ENCODE results near the gene YBX2. TPM values are rescaled to one million over a fixed set of nuclear protein-coding genes. Genes with fewer than 3 reads are reported as not detected.

YBX2 gene
- total and polyA plus RNA-seq, 4 experiments from 2014 or later: 0.26 to 0.39 TPM; not detected in 2

DNA sequence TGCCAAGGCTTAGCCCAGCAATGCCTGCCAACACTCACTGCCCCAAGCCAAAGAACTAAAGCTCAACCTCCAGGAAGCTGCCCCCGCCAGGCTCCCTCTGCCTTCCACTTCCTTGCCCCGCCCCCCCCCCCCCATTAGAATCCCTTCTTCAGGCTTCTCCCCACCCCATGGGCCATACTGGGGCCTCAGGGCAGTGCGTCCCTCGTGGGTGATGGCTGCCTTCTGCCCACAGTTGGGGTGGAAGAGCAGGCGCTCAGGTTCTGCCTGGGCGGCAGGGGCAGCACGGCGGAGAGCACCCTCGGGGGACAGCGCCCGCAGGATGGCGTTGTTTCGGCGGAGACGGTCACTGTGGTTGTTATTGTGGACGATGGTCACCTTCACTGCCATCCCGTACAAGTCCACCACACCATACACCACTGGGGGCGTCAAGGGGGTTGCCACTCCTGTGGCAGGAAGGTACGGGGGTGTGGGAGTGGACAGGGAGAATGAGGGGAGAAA is 30.6 kb upstream of the YBX2 start:
- peaks cover 21 to 38% (median 25%) of the 10 kb centered on the region in 4 donors for H3K4me1 Mint-ChIP-seq
- ChIA-PET CTCF (ENCODE audit: partially characterized antibody) (interaction anchor here (0.9 to 6.5 kb wide), 10 partner anchors 10 to 279 kb away, joined by 3 to 115 read pairs (median 6); partner anchors contain the start of genes ACAP1, GPS2 and TMEM95), POLR2A (ENCODE audit: partially characterized antibody) (interaction anchor here (0.7 to 6.8 kb wide), 6 partner anchors 13 to 29 kb away, joined by 3 to 61 read pairs (median 8); partner anchors contain the start of gene ACAP1)
- no peaks in the 10 kb centered on the region for H3K27me3 Mint-ChIP-seq
- no peak overlapping the region for H3K4me3 Mint-ChIP-seq
- peaks cover 8 to 38% of the 10 kb centered on the region in 2 donors for H3K36me3 Mint-ChIP-seq
- peak overlapping the region in 2 of 7 donors; percentile 18 to 66 for H3K27ac Mint-ChIP-seq
- no peaks in the 10 kb centered on the region for H3K27me3 ChIP-seq (ENCODE audit: insufficient read depth, low read length)
- peaks cover 0 to 4% (median 0%) of the 10 kb centered on the region in 8 donors for H3K9me3 Mint-ChIP-seq
- intact Hi-C loops (cut with micrococcal nuclease): no loop called here
- no peak overlapping the region for H3K27ac ChIP-seq (ENCODE audit: low read depth, low read length)
- H3K9me3 ChIP-seq (ENCODE audit: control insufficient read depth in 1 of 2, low read length in 2 of 2): no peaks in the 10 kb centered on the region
- no peak overlapping the region for H3K4me3 ChIP-seq (ENCODE audit: low read length in 2 of 2)
- peaks cover 27% of the 10 kb centered on the region for H3K36me3 ChIP-seq (ENCODE audit: insufficient read depth, low read length)
- peaks cover 20% of the 10 kb centered on the region for H3K4me1 ChIP-seq (ENCODE audit: insufficient read depth, low read length)
- no peak for DNase-seq

GRCh38 chr17:7324438-7324779 is 30.0 kb upstream of the YBX2 start:
- Histone ChIP-seq H3K36me3 (ENCODE audit: insufficient read depth, low read length) (peaks cover 27% of the 10 kb centered on the region), H3K27ac (ENCODE audit: low read depth, low read length) (no peak overlapping the region), H3K4me1 (ENCODE audit: insufficient read depth, low read length) (peaks cover 20% of the 10 kb centered on the region), H3K9me3 (ENCODE audit: control insufficient read depth in 1 of 2, low read length in 2 of 2) (no peaks in the 10 kb centered on the region), H3K27me3 (ENCODE audit: insufficient read depth, low read length) (no peaks in the 10 kb centered on the region), H3K4me3 (ENCODE audit: low read length in 2 of 2) (no peak overlapping the region)
- H3K27me3 Mint-ChIP-seq: no peaks in the 10 kb centered on the region
- H3K36me3 Mint-ChIP-seq: peaks cover 8 to 36% of the 10 kb centered on the region in 2 donors
- ChIA-PET CTCF (ENCODE audit: partially characterized antibody) (interaction anchor here (0.9 to 6.5 kb wide), 9 partner anchors 9 to 278 kb away, joined by 3 to 115 read pairs (median 6); partner anchors contain the start of genes ACAP1, GPS2 and TMEM95), POLR2A (ENCODE audit: partially characterized antibody) (interaction anchor here (0.7 to 6.8 kb wide), 6 partner anchors 12 to 28 kb away, joined by 3 to 61 read pairs (median 8); partner anchors contain the start of gene ACAP1)
- no peak for DNase-seq
- intact Hi-C loops (cut with micrococcal nuclease): loop anchor here (1.0 kb wide), 4 partner anchors 12 to 44 kb away; partner anchors contain the start of gene ACAP1
- H3K4me3 Mint-ChIP-seq: no peak overlapping the region
- peak overlapping the region in 3 of 7 donors; percentile 18 to 78 (median 55) for H3K27ac Mint-ChIP-seq
- peaks cover 0 to 3% (median 0%) of the 10 kb centered on the region in 8 donors for H3K9me3 Mint-ChIP-seq
- peaks cover 17 to 31% (median 20%) of the 10 kb centered on the region in 4 donors for H3K4me1 Mint-ChIP-seq

DNA sequence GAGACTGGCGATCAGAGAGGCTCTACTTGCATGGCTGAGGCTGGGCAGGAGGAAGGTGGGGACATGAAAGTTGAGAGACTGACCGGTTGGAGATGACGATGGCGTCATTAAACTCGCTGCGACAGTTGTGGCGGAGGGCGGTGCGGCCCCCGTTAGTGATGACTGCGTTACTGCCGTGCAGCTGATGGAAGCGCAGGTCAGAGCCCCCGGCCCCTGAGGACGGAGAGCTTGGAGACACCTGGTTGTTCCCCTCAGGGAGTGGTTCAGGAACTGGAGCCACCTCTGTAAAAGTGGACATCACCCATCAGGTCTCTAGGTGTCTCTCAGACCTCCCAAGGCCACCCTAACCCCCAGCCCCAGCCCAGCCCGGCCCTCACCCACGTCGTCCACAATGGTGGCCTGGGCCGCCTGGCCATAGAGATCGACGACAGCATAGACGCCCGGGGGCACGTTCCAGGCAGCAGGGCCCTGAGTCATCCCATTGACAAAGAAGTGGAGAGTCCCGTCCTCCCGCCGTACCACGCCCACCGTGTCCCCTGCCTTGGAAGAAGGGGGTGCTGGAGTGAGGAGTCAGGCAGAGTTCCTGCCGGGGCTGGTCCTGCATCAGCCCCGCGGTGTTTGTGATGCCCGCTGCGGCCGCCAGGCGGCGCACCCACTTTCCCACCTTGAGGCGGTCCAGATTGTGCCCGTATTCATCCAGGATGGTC is 29.4 kb upstream of the YBX2 start:
- H3K4me3 ChIP-seq (ENCODE audit: low read length in 2 of 2): no peak overlapping the region
- H3K27ac Mint-ChIP-seq: peak overlapping the region in 3 of 7 donors; percentile 18 to 78 (median 55)
- no peaks in the 10 kb centered on the region for H3K27me3 Mint-ChIP-seq
- peaks cover 17 to 28% (median 18%) of the 10 kb centered on the region in 4 donors for H3K4me1 Mint-ChIP-seq
- H3K4me3 Mint-ChIP-seq: no peak overlapping the region
- ChIA-PET CTCF (ENCODE audit: partially characterized antibody) (interaction anchor here (0.9 to 6.5 kb wide), 11 partner anchors 8 to 278 kb away, joined by 3 to 115 read pairs (median 5); partner anchors contain the start of genes ACAP1, GPS2 and TMEM95), POLR2A (ENCODE audit: partially characterized antibody) (interaction anchor here (1.3 to 6.8 kb wide), 3 partner anchors 11 to 28 kb away, joined by 5 to 61 read pairs (median 12); partner anchors contain the start of gene ACAP1)
- H3K36me3 ChIP-seq (ENCODE audit: insufficient read depth, low read length): peaks cover 27% of the 10 kb centered on the region
- no peaks in the 10 kb centered on the region for H3K9me3 ChIP-seq (ENCODE audit: control insufficient read depth in 1 of 2, low read length in 2 of 2)
- H3K9me3 Mint-ChIP-seq: no peaks in the 10 kb centered on the region
- intact Hi-C loops (cut with micrococcal nuclease): loop anchor here (1.0 kb wide), 4 partner anchors 12 to 44 kb away; partner anchors contain the start of gene ACAP1
- DNase-seq: peak; percentile 50 to 72 (median 56)
- H3K36me3 Mint-ChIP-seq: peaks cover 9 to 38% of the 10 kb centered on the region in 2 donors
- H3K27ac ChIP-seq (ENCODE audit: low read depth, low read length): no peak overlapping the region
- H3K27me3 ChIP-seq (ENCODE audit: insufficient read depth, low read length): no peaks in the 10 kb centered on the region
- peaks cover 20% of the 10 kb centered on the region for H3K4me1 ChIP-seq (ENCODE audit: insufficient read depth, low read length)

DNA sequence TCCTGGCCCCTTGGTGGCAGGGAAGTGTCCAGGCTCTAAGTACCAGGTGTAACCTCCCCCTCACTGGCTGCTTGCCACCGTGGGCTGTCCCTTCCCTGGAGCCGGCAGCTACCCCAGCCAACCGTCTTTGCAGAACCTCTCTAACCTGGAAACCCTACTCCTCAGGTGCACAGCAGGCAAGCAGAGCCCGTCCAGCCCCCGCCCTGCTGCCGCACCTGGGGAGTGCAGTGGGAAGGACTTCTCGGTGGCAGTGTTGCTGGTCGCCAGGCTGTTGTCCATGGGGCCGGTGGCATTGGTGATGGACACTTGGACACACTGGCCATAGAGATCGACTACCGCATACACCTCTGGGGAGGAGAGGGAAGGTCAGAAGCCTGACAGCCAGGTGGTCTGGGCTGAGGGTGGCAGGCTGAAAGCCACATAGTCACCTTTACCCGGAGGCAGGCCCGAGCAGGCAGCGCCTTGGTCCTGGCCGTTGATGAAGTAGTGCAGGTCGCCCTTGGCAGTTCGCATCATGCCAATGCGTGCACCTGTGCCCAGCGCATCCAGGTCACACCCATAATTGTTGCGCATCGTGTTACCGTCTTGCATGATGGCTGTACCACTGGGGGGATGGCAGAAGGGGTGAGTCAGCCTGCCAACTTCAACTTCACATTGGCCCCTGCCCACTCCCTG is 28.2 kb upstream of the YBX2 start:
- DNase-seq: no peak
- H3K4me1 ChIP-seq (ENCODE audit: insufficient read depth, low read length): peaks cover 10% of the 10 kb centered on the region
- H3K4me3 ChIP-seq (ENCODE audit: low read length in 2 of 2): no peak overlapping the region
- intact Hi-C loops (cut with micrococcal nuclease): no loop called here
- Mint-ChIP-seq H3K27ac (no peak overlapping the region), H3K4me1 (peaks cover 6 to 16% (median 8%) of the 10 kb centered on the region in 4 donors), H3K4me3 (no peak overlapping the region), H3K9me3 (no peaks in the 10 kb centered on the region), H3K36me3 (peaks cover 15 to 46% of the 10 kb centered on the region in 2 donors), H3K27me3 (no peaks in the 10 kb centered on the region)
- ChIA-PET CTCF (ENCODE audit: partially characterized antibody) (interaction anchor here (0.7 to 6.5 kb wide), 7 partner anchors 9 to 33 kb away, joined by 3 to 115 read pairs (median 6); partner anchors contain the start of gene ACAP1), POLR2A (ENCODE audit: partially characterized antibody) (interaction anchor here (1.7 to 6.8 kb wide), 3 partner anchors 10 to 29 kb away, joined by 6 to 61 read pairs (median 12); partner anchors contain the start of genes ACAP1 and KCTD11)
- peaks cover 39% of the 10 kb centered on the region for H3K36me3 ChIP-seq (ENCODE audit: insufficient read depth, low read length)
- H3K9me3 ChIP-seq (ENCODE audit: control insufficient read depth in 1 of 2, low read length in 2 of 2): no peaks in the 10 kb centered on the region
- H3K27me3 ChIP-seq (ENCODE audit: insufficient read depth, low read length): no peaks in the 10 kb centered on the region
- no peak overlapping the region for H3K27ac ChIP-seq (ENCODE audit: low read depth, low read length)

DNA sequence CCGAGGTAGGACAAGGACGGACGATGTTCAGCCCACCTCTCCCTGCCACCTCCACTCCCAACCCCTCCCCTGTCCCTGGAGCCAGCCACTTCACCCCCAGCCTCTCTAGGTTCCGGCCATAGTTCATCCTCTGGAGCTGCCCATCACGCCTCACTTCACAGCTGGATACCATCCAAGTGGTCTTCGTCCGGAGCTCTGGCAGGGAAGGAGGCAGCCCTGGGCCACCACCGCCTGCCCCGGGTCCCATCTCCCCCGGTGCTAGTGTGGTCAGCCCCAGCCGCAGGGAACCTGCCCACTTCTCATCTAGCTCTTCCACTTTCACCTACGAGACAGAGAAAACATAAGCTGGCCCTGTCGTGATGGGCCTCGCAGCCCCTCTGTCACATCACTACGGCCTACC is 27.0 kb upstream of the YBX2 start:
- Histone ChIP-seq H3K36me3 (ENCODE audit: insufficient read depth, low read length) (peaks cover 47% of the 10 kb centered on the region), H3K27ac (ENCODE audit: low read depth, low read length) (no peak overlapping the region), H3K27me3 (ENCODE audit: insufficient read depth, low read length) (no peaks in the 10 kb centered on the region), H3K9me3 (ENCODE audit: control insufficient read depth in 1 of 2, low read length in 2 of 2) (no peaks in the 10 kb centered on the region), H3K4me1 (ENCODE audit: insufficient read depth, low read length) (peaks cover 10% of the 10 kb centered on the region), H3K4me3 (ENCODE audit: low read length in 2 of 2) (no peak overlapping the region)
- no peak for DNase-seq
- no peaks in the 10 kb centered on the region for H3K27me3 Mint-ChIP-seq
- no peaks in the 10 kb centered on the region for H3K9me3 Mint-ChIP-seq
- peak overlapping the region in 1 of 8 donors; percentile 41 for H3K4me3 Mint-ChIP-seq
- H3K4me1 Mint-ChIP-seq: peaks cover 6 to 17% (median 7%) of the 10 kb centered on the region in 4 donors
- ChIA-PET CTCF (ENCODE audit: partially characterized antibody) (interaction anchor here (1.3 to 6.5 kb wide), 4 partner anchors 11 to 34 kb away, joined by 3 to 115 read pairs (median 7); partner anchors contain the start of gene ACAP1), POLR2A (ENCODE audit: partially characterized antibody) (interaction anchor here (0.9 to 6.8 kb wide), 5 partner anchors 8 to 30 kb away, joined by 3 to 61 read pairs (median 6); partner anchors contain the start of genes ACAP1, KCTD11 and NEURL4)
- H3K27ac Mint-ChIP-seq: peak overlapping the region in 1 of 7 donors; percentile 41
- H3K36me3 Mint-ChIP-seq: peaks cover 18 to 46% of the 10 kb centered on the region in 2 donors
- intact Hi-C loops (cut with micrococcal nuclease): no loop called here

DNA sequence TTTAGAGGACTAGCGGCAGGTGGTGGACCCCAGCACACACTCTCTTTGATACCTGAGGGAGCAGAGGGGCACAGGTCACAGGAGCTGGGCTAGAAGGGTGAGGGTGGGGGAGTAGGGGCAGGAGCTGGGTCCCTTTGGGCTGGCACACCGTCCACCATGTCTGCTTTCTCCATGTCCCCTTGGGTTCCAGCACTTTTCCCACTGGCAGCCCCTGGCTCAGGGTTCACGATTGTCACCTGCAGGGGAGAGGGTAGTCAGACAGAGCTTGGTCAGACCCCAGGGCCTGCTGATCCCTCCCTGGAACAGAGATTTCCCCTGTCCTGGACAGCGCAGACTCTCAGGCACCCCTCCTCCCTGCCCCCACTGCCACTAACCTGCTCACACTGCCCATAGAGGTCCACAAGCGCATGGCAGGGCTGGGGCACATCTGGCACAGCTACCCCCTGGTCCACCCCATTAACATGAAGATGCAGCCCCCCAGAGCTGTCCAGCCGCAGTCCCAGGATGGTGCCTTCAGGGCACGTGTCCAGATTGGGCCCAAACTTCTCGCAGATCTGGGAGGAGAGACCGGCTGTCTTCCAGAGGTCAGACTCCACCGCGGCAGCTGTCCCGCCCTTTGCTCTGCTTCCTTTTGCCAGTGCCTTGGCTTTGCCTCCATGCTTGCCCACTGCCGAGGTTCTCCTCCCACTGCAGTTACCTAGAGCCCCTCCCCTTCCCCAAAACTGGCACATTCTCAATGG is 23.9 kb upstream of the YBX2 start:
- peaks cover 0 to 5% (median 0%) of the 10 kb centered on the region in 8 donors for H3K9me3 Mint-ChIP-seq
- peak overlapping the region in 4 of 7 donors; percentile 22 to 93 (median 61) for H3K27ac Mint-ChIP-seq
- intact Hi-C loops (cut with micrococcal nuclease): no loop called here
- peaks cover 24% of the 10 kb centered on the region for H3K4me1 ChIP-seq (ENCODE audit: insufficient read depth, low read length)
- DNase-seq: no peak
- peaks cover 11 to 34% (median 19%) of the 10 kb centered on the region in 4 donors for H3K4me1 Mint-ChIP-seq
- H3K4me3 ChIP-seq (ENCODE audit: low read length in 2 of 2): no peak overlapping the region
- ChIA-PET CTCF (ENCODE audit: partially characterized antibody) (interaction anchor here (0.9 to 2.3 kb wide), 4 partner anchors 18 to 37 kb away, joined by 3 to 8 read pairs (median 5); partner anchors contain the start of genes ACAP1 and TMEM95), POLR2A (ENCODE audit: partially characterized antibody) (interaction anchor here (1.0 to 7.1 kb wide), 5 partner anchors 9 to 119 kb away, joined by 3 to 71 read pairs (median 4); partner anchors contain the start of genes ACAP1 and NEURL4)
- H3K36me3 Mint-ChIP-seq: peaks cover 29 to 61% of the 10 kb centered on the region in 2 donors
- H3K27me3 Mint-ChIP-seq: no peaks in the 10 kb centered on the region
- H3K4me3 Mint-ChIP-seq: peak overlapping the region in 2 of 8 donors; percentile 30 to 32
- H3K27me3 ChIP-seq (ENCODE audit: insufficient read depth, low read length): no peaks in the 10 kb centered on the region
- H3K27ac ChIP-seq (ENCODE audit: low read depth, low read length): no peak overlapping the region
- no peaks in the 10 kb centered on the region for H3K9me3 ChIP-seq (ENCODE audit: control insufficient read depth in 1 of 2, low read length in 2 of 2)
- peaks cover 51% of the 10 kb centered on the region for H3K36me3 ChIP-seq (ENCODE audit: insufficient read depth, low read length)

Measured in CD4-positive, alpha-beta memory T cell (primary cell).